RKO (cell line): ENCODE results near the gene LTB4R2.

Source experiments
- DNase-seq: peaks from one replicate; pipeline ENCODE4 v3.0.0-alpha.2; 2016; ENCODE audit warnings: low spot score

LTB4R2 gene

DNA sequence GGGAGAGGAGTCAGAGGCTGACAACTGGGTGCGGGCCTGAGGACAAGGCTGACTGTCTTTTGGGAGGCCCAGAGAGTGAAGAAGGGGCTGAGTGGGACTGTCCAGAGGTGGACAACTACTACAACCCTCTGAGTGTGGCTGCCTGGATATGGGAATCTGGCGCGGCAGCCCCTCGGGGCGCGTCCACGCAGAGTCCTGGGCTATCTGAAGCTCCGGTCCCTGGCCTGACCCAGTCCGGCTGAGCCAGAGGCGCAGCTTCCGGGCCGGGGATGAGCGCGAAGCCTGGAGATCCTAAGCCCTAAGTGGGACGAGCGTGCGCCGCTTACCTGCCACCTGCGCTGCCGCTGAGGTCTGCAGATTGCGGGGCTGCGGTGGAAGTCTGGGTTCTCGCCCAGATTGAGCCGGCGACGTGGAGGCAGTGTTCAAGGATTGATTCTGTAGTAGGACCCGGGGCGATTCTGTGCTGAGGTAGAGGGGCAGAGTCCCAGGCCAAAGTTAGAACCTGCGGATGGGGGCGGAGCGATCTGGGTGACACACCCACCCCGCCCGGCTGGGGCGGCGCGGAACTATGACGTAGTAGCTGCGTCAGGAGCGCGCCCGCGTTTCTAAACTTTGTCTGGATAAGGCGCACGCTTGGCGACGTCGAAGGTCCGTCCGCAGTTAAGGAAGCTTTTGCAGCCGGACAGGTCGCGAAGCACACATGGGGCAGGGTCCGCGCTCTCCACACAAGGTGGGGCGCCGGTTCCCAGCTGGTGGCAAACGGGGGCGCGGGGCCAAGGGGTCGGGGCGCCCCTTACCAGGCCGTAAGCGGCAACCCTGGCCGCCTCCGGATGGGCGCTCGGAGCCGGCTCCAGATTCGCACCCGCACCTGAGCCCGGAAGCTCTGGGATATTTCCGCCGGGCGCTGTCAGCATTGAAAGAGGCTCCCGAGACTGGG lies 10.4 kb upstream of the LTB4R2 start, which contains the start of the genes DHRS1 and NOP9:
Gene DHRS1 (minus strand): TSS at position 526 of the 937 bp plus-strand sequence. CDS start 674 bp downstream, outside the sequence.
Gene NOP9 (plus strand): TSS at position 596 of the 937 bp plus-strand sequence. CDS start 105 bp downstream, at position 701.
- DNase-seq: peak; percentile 93

DNA sequence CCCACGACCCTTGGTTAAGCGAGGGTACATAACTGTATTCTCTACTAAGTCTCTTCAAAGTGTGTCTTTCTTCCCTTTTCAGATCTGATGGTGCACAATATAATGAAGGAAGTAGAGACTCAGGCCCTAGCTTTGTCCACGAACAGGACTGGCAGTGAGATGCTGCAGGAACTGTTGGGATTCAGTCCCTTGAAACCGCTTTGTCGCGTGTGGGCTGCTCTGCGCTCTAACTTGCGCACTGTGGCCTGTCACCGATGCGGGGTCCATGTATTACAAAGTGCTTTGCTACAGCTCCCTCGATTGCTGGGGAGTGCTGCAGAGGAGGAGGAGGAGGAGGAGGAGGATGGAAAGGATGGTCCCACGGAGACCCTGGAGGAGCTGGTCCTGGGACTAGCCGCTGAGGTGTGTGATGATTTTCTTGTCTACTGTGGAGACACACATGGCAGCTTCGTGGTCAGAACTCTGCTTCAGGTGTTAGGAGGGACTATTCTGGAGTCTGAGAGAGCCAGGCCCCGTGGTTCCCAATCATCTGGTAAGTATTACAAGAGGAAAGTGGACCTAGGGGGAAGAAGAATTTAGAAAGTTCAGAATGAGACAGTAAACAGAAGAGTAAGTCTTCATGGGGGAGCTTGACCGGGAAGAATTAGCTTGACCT lies 9.5 kb upstream of the LTB4R2 start:
- no peak for DNase-seq

DNA sequence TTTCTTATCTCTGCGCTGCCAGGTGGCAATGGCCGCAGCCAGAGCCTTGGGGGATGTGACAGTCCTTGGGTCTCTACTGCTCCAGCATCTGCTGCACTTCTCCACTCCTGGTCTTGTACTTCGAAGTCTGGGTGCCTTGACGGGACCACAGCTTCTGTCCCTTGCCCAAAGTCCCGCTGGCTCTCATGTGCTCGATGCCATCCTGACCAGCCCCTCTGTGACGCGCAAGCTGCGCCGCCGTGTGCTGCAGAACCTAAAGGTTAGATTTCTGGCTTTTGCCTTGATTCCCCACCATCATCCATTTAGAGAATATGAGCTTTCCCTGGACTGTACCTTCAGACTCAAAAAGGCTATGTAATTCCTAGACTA lies 5.9 kb upstream of the LTB4R2 start:
- no peak for DNase-seq

DNA sequence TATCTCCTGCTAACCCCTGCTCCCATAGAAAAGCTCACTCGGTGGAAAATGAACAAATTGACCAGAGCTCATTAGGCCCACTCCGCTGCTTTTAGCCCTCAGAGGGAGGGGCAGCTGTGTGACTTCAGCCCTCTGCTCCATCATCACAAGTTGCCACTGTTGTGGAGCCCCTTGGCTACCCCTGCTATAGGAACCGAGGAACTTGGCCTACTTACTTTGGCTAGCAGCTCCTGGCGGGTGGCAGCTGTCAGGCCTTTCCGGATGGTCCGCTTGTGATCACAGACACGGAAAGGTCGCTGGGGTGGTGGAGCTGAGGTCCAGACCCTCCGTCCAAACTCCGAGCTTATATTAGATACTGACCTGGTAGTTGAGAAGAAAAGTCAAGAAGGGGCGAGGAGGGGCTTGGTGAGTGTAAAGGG lies 2.8 kb upstream of the LTB4R2 start:
- DNase-seq: no peak

- DNase-seq: peak; percentile 63
Measured at GRCh38 chr14:24307575-24308341, 2.2 kb upstream of the LTB4R2 start, which contains the start of gene CIDEB. Gene CIDEB, minus strand, starts transcription at chr14:24307977. Its CDS starts 119 bp downstream, at chr14:24307858.

- DNase-seq: no peak
Measured at GRCh38 chr14:24308342-24309124, 1.4 kb upstream of the LTB4R2 start.

DNA sequence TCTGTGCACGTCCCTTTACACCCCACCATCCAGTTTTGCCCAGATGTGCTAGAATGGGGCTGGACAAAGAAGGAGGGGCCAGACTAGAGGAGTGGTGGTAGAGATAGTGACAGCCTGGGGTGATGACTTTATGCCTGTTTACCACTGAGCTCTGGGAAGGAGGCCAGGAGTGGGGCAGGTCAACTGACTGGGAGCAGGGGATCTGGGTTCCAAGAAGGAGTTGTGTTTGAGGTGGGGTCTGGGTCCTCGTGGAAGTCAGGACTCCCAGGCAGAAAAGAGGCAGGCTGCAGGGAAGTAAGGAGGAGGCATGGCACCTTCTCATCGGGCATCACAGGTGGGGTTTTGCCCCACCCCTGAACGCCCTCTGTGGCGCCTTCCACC lies 315 bp downstream of the LTB4R2 start:
- no peak for DNase-seq

DNA sequence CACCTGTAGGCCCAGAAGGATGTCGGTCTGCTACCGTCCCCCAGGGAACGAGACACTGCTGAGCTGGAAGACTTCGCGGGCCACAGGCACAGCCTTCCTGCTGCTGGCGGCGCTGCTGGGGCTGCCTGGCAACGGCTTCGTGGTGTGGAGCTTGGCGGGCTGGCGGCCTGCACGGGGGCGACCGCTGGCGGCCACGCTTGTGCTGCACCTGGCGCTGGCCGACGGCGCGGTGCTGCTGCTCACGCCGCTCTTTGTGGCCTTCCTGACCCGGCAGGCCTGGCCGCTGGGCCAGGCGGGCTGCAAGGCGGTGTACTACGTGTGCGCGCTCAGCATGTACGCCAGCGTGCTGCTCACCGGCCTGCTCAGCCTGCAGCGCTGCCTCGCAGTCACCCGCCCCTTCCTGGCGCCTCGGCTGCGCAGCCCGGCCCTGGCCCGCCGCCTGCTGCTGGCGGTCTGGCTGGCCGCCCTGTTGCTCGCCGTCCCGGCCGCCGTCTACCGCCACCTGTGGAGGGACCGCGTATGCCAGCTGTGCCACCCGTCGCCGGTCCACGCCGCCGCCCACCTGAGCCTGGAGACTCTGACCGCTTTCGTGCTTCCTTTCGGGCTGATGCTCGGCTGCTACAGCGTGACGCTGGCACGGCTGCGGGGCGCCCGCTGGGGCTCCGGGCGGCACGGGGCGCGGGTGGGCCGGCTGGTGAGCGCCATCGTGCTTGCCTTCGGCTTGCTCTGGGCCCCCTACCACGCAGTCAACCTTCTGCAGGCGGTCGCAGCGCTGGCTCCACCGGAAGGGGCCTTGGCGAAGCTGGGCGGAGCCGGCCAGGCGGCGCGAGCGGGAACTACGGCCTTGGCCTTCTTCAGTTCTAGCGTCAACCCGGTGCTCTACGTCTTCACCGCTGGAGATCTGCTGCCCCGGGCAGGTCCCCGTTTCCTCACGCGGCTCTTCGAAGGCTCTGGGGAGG lies 985 bp downstream of the LTB4R2 start, which contains the start of gene LTB4R:
Gene LTB4R (plus strand): TSS at position 857 of the 959 bp plus-strand sequence. CDS start 4,150 bp downstream, outside the sequence.
- no peak for DNase-seq

DNA sequence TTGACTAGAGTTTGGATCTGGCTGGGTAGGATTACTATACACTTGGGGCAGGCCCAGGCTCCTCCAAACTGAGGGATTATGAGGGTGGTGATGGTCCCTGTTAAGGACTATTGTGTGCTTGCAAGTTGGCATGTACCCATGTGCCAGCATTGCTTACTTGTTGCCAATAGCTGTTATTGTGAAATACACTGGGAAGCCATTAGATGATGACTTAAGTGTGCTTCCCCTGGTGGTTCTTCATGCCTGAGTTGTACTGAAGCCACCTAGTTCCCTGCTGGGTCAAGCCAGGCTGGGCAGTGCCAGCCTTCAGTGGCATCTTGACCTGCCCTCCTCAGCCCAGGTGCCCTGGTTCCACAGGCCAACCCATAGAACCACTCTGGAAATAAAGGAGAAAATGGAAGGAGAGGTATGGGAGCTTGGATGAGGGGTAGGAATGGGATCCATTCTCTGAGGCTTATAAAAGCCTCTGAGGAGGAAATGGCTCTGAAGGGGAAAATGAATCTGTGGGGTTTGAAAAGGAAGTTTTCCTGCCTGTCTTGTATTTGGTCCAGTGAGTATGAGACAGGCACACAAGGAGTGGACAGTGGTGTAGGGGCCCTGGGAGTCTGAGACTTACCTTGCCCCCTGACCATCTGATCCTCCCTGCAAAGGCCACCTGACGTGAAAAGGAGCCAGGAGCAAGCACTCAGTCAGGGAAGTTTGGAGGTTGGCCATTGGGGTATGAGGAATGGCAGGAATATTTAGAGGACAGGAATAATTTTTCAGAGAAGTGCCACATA lies 2.1 kb downstream of the LTB4R2 start:
- no peak for DNase-seq

GRCh38 chr14:24312736-24313507 lies 3.0 kb downstream of the LTB4R2 start:
- DNase-seq: no peak

DNA sequence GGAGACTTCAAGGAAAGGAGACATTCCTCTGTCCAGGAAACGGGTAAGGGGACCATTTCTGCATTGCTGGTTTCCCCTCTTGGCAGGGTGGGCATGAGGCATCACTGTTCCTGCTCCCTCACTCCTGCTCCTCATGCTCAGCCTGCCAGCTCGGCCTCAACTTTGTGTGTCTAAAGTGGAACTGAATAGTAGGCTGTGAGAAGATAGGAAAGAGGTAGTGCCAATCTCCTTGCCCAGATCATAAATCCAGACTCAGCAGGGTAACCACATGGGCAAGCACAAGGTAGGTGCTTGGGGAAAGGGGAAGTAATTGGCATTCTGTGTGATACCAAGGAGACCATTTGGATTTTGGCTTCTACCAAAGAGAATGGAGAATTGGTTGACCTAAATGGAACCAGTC lies 4.0 kb downstream of the LTB4R2 start:
- DNase-seq: no peak

GRCh38 chr14:24314377-24315193 lies 4.6 kb downstream of the LTB4R2 start:
- DNase-seq: no peak

DNA sequence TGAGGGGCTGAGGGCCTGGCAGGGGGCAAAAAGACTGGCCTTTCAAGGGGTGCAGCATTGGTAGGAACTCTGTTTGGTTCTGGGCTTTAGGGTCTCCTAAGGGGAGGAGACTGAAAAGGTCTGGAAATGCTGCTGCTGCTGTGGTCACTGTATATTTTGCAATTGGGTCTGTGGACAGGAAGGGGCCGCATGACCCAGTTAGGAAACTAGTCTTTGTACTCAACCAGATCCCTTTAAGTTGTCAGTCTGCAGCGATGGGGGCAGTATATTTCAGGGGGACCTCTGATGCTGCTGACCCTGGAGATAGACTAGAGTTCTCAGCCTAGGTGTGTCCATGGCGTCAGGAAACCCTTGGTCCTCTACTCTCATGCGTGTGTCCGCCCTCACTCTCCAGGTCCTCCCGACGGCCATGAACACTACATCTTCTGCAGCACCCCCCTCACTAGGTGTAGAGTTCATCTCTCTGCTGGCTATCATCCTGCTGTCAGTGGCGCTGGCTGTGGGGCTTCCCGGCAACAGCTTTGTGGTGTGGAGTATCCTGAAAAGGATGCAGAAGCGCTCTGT lies 5.4 kb downstream of the LTB4R2 start:
- DNase-seq: no peak

- DNase-seq: no peak
Measured at GRCh38 chr14:24315807-24316596, 6.1 kb downstream of the LTB4R2 start.

GRCh38 chr14:24316597-24316950 lies 6.6 kb downstream of the LTB4R2 start:
- DNase-seq: no peak

GRCh38 chr14:24317141-24317928 lies 7.4 kb downstream of the LTB4R2 start:
- peak; percentile 42 for DNase-seq
